ENCODE data around the gene SLC35C1. TPM values are rescaled to one million over a fixed set of nuclear protein-coding genes. Genes with fewer than 3 reads are reported as not detected.
A peak's percentile ranks its signal among the peaks of the same experiment; 100 is the strongest.

Gene SLC35C1
- total and polyA plus RNA-seq, 2 of the 13 experiments (the other 11 are each of a cell fraction or from before 2014, with no cell fraction given), result 2.9 to 7.0 TPM

DNA sequence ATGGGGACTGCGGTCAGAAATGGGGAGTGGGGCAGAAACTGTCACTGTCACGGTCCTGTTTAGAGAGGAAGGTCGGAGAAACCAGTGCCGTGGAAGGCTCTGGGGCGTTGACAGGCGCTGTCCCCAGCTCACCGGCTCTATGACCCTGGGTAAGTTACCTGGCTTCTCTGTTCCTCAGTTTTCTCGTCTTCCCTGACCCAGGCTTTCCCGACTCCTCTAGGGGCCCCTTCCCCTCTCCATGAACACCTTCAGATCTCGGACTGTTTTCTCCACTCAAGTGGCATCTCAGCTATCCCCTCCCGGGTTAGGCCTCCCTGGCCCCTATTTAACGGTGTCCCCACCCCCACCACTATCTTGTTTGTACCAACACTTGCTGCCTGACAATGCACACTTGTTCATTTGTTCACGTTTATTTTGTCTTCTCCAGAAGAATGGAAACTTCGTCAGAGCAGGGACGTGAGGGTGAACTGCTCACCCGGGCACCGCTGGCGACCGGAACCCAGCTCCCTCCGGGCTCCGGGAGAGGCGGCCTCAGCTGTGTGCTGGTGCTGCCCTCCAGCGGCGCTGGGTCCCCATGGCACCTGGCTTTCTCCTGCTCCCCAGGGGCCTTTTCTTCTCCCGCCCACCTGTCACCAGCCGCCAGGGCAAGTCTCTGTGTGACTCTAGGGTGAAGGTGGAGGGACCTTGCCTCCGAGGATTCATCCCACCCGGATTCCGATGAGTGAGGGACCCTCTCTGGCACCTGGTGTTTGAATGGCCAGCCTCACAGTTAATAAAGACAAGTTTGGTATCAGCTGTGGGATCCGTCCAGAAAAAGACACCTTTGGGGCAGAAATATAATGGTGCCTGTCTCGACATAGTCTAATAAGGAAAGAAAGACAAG lies 33.1 kb upstream of the SLC35C1 start (continued):
- TF ChIP-seq NFATC3 (CRISPR knock-in tag; IDR thresholded peaks at IDR 0.05) (no peak), ZNF737 (CRISPR knock-in tag; IDR thresholded peaks at IDR 0.05; ENCODE audit: borderline replicate concordance) (no peak), GABPA (IDR thresholded peaks at IDR 0.05; ENCODE audit: low read depth, low read length) (no peak), GABPA (CRISPR knock-in tag; IDR thresholded peaks at IDR 0.05; ENCODE audit: low read depth) (peak; percentile 42), ZNF235 (CRISPR knock-in tag; IDR thresholded peaks at IDR 0.05; ENCODE audit: borderline replicate concordance) (no peak), ZNF674 (CRISPR knock-in tag; IDR thresholded peaks at IDR 0.05; ENCODE audit: low read depth) (no peak), ZNF75D (CRISPR knock-in tag; IDR thresholded peaks at IDR 0.05; ENCODE audit: borderline replicate concordance) (no peak), CREB1 (IDR thresholded peaks at IDR 0.05) (no peak), CREB1 (CRISPR knock-in tag; IDR thresholded peaks at IDR 0.05) (no peak), ETV5 (CRISPR knock-in tag; IDR thresholded peaks at IDR 0.05; ENCODE audit: borderline replicate concordance) (peak; percentile 51; the same call in 1 of the 2 replicates), PPARG (CRISPR knock-in tag; conservative IDR thresholded peaks at IDR 0.05) (no peak), ZHX1 (CRISPR knock-in tag; IDR thresholded peaks at IDR 0.05; ENCODE audit: low read depth) (no peak), FOXP1 (IDR thresholded peaks at IDR 0.05) (no peak), FOXP1 (CRISPR knock-in tag; IDR thresholded peaks at IDR 0.05) (no peak), ZIK1 (CRISPR knock-in tag; IDR thresholded peaks at IDR 0.05; ENCODE audit: borderline replicate concordance, low read depth) (no peak), ZNF501 (CRISPR knock-in tag; IDR thresholded peaks at IDR 0.05) (peak; percentile 51; the same call in 1 of the 2 replicates), ZNF567 (CRISPR knock-in tag; IDR thresholded peaks at IDR 0.05; ENCODE audit: borderline replicate concordance) (no peak), PITX1 (CRISPR knock-in tag; IDR thresholded peaks at IDR 0.05) (no peak), KMT2B (CRISPR knock-in tag; IDR thresholded peaks at IDR 0.05) (no peak), ZNF619 (CRISPR knock-in tag; IDR thresholded peaks at IDR 0.05) (0 out of 2 replicates have a peak, but pooled peaks have one; percentile 20)
- TF ChIP-seq, protein P1, sequence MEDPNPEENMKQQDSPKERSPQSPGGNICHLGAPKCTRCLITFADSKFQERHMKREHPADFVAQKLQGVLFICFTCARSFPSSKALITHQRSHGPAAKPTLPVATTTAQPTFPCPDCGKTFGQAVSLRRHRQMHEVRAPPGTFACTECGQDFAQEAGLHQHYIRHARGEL (CRISPR knock-in tag; IDR thresholded peaks at IDR 0.05), result no peak
- TF ChIP-seq, protein P2, sequence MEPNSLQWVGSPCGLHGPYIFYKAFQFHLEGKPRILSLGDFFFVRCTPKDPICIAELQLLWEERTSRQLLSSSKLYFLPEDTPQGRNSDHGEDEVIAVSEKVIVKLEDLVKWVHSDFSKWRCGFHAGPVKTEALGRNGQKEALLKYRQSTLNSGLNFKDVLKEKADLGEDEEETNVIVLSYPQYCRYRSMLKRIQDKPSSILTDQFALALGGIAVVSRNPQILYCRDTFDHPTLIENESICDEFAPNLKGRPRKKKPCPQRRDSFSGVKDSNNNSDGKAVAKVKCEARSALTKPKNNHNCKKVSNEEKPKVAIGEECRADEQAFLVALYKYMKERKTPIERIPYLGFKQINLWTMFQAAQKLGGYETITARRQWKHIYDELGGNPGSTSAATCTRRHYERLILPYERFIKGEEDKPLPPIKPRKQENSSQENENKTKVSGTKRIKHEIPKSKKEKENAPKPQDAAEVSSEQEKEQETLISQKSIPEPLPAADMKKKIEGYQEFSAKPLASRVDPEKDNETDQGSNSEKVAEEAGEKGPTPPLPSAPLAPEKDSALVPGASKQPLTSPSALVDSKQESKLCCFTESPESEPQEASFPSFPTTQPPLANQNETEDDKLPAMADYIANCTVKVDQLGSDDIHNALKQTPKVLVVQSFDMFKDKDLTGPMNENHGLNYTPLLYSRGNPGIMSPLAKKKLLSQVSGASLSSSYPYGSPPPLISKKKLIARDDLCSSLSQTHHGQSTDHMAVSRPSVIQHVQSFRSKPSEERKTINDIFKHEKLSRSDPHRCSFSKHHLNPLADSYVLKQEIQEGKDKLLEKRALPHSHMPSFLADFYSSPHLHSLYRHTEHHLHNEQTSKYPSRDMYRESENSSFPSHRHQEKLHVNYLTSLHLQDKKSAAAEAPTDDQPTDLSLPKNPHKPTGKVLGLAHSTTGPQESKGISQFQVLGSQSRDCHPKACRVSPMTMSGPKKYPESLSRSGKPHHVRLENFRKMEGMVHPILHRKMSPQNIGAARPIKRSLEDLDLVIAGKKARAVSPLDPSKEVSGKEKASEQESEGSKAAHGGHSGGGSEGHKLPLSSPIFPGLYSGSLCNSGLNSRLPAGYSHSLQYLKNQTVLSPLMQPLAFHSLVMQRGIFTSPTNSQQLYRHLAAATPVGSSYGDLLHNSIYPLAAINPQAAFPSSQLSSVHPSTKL (CRISPR knock-in tag; IDR thresholded peaks at IDR 0.05), result 0 out of 2 replicates have a peak, but pooled peaks have one; percentile 26
- TF ChIP-seq, protein P3, sequence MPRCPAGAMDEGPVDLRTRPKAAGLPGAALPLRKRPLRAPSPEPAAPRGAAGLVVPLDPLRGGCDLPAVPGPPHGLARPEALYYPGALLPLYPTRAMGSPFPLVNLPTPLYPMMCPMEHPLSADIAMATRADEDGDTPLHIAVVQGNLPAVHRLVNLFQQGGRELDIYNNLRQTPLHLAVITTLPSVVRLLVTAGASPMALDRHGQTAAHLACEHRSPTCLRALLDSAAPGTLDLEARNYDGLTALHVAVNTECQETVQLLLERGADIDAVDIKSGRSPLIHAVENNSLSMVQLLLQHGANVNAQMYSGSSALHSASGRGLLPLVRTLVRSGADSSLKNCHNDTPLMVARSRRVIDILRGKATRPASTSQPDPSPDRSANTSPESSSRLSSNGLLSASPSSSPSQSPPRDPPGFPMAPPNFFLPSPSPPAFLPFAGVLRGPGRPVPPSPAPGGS (CRISPR knock-in tag; IDR thresholded peaks at IDR 0.05), result no peak

Data from HepG2 (cell line).